Purkinje cell (primary cell): Measurements from ENCODE around the gene ANKS6. TPM values are rescaled to one million over a fixed set of nuclear protein-coding genes. Genes with fewer than 3 reads are reported as not detected.

Experiments used
- polyA plus RNA-seq: library from polyadenylated mRNA; unstranded; fragments of >200 nt; fragmentation: Nextera tagmentation; gene quantifications from 2 replicates; pipeline ENCODE4 v1.2.1, GENCODE V29; 2014

ANKS6 gene
- polyA plus RNA-seq: 1.5 and 1.7 TPM in 2 replicates

GRCh38 chr9:98796364-98797101 is at the start of gene ANKS6:
ANKS6 (minus strand) TSS chr9:98796555; CDS start chr9:98796491, 64 bp downstream.

GRCh38 chr9:98807070-98807813 is 10.9 kb upstream of the ANKS6 start, which contains the start of gene GALNT12:
GALNT12 (plus strand) TSS chr9:98807670; CDS start chr9:98807699, 29 bp downstream.

GRCh38 chr9:98708933-98709911 is 87.1 kb downstream of the ANKS6 start, which contains the start of gene GABBR2:
GABBR2 (minus strand) TSS chr9:98708935; CDS start chr9:98708737, 198 bp downstream.

Other genes with a start within 250 kb of the ANKS6 start
- gene GABBR2, start 87.6 kb downstream of the ANKS6 start, polyA plus RNA-seq: 204 and 253 TPM in 2 replicates
- 1.2 TPM in 1 of 2 replicates, not detected in the other for gene GALNT12, start 11.1 kb upstream of the ANKS6 start, polyA plus RNA-seq
- gene COL15A1, start 147.4 kb upstream of the ANKS6 start, polyA plus RNA-seq: 0.04 TPM in 1 of 2 replicates, not detected in the other